ENCODE measurements around the gene FGB. TPM values are rescaled to one million over a fixed set of nuclear protein-coding genes. Genes with fewer than 3 reads are reported as not detected.

FGB gene
- total RNA-seq, 4 donors from 2014 or later: 17.9 to 40.2 TPM; not detected in 2

DNA sequence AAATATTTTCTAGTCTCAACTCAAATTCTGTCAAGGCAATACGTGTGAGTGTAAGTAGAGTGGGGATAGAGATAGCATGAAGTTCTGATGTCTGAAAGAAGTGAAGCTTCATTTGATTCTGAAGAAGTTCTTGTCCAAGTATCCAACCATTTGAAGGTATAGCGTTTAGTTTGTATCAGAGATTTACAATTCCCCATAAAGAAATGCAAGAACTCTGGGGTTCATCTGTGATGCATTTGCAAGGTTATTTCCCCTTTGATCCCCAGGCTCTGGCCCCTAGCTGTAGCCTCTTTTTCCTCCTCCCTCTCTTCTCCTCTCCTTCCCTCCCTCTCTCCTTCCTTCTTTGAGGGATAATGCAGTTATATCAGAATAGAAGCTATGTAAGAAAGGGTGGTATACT is 19.9 kb downstream of the FGB start:
- no peaks in the 10 kb centered on the region for H3K36me3 ChIP-seq
- intact Hi-C loops (cut with DNase I; ENCODE audit: low total_unique reads) (no loop called here), in situ Hi-C loops (cut with MboI; ENCODE audit: low sequenced_read_pairs in 4 of 4) (no loop called here)
- TF ChIP-seq POLR2A (IDR thresholded peaks at IDR 0.05): no peak
- TF ChIP-seq, protein P1, sequence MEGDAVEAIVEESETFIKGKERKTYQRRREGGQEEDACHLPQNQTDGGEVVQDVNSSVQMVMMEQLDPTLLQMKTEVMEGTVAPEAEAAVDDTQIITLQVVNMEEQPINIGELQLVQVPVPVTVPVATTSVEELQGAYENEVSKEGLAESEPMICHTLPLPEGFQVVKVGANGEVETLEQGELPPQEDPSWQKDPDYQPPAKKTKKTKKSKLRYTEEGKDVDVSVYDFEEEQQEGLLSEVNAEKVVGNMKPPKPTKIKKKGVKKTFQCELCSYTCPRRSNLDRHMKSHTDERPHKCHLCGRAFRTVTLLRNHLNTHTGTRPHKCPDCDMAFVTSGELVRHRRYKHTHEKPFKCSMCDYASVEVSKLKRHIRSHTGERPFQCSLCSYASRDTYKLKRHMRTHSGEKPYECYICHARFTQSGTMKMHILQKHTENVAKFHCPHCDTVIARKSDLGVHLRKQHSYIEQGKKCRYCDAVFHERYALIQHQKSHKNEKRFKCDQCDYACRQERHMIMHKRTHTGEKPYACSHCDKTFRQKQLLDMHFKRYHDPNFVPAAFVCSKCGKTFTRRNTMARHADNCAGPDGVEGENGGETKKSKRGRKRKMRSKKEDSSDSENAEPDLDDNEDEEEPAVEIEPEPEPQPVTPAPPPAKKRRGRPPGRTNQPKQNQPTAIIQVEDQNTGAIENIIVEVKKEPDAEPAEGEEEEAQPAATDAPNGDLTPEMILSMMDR (IDR thresholded peaks at IDR 0.05 in 4 of 5, conservative IDR thresholded peaks at IDR 0.05 in 1 of 5): no peak
- H3K27ac ChIP-seq: no peak overlapping the region
- ATAC-seq (no peak), DNase-seq (no peak)
- no peaks in the 10 kb centered on the region for H3K27me3 ChIP-seq
- H3K9me3 ChIP-seq: no peaks in the 10 kb centered on the region
- no peaks in the 10 kb centered on the region for H3K4me1 ChIP-seq
- no peak overlapping the region for H3K4me3 ChIP-seq

DNA sequence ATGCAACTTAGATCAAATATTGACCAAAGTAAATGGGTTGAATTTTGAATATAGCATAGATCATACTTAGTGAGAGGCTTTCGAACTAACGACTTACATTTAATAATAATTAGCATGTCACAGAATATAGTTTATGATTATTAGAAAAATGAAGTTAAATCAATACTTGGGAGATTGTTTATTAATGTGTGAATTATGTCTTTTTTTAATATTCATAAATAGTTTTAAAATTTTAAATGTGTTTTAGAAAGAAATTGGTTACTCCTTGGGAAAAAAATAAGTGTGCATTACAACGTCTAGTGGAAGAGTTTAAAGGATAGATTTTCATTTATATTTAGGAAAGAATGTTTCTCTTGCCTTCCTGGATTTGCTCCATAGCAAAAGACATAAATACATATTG is 20.4 kb downstream of the FGB start:
- DNase-seq (no peak), ATAC-seq (no peak)
- TF ChIP-seq POLR2A (IDR thresholded peaks at IDR 0.05): no peak
- in situ Hi-C loops (cut with MboI; ENCODE audit: low sequenced_read_pairs in 4 of 4): no loop called here
- no peaks in the 10 kb centered on the region for H3K4me1 ChIP-seq
- H3K27ac ChIP-seq: no peak overlapping the region
- intact Hi-C loops (cut with DNase I; ENCODE audit: low total_unique reads): no loop called here
- no peaks in the 10 kb centered on the region for H3K9me3 ChIP-seq
- no peaks in the 10 kb centered on the region for H3K36me3 ChIP-seq
- H3K4me3 ChIP-seq: no peak overlapping the region
- no peaks in the 10 kb centered on the region for H3K27me3 ChIP-seq

- intact Hi-C loops (cut with DNase I; ENCODE audit: low total_unique reads) (no loop called here), in situ Hi-C loops (cut with MboI; ENCODE audit: low sequenced_read_pairs in 4 of 4) (no loop called here)
- Histone ChIP-seq H3K36me3 (no peaks in the 10 kb centered on the region), H3K4me1 (no peaks in the 10 kb centered on the region), H3K27me3 (no peaks in the 10 kb centered on the region), H3K4me3 (no peak overlapping the region), H3K27ac (no peak overlapping the region), H3K9me3 (no peaks in the 10 kb centered on the region)
- no peak for DNase-seq
- TF ChIP-seq POLR2A (IDR thresholded peaks at IDR 0.05): no peak
- TF ChIP-seq, protein P1 (IDR thresholded peaks at IDR 0.05 in 4 of 5, conservative IDR thresholded peaks at IDR 0.05 in 1 of 5): no peak
- ATAC-seq: no peak
Measured at GRCh38 chr4:154583677-154584076, 20.9 kb downstream of the FGB start.

DNA sequence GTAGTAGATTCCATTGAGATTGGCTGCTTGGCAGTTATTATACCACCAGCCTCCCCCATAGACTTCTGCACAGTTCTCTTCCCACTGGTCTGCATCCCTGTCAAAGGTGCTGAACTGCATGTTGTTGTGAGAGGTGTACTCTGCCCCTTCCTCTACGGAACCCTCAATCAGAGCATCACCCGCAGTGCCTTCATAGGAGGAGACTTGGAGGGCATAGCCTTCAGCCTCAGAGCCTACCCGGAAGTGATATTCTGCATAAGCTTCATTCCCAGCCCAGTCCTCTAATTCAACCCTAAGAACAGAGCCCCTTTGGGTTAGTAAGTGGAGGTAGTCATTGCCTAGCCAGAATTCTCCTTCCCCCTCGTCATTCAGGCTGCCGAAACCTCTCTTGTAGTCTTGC is 21.4 kb downstream of the FGB start:
- no peaks in the 10 kb centered on the region for H3K36me3 ChIP-seq
- no peak overlapping the region for H3K4me3 ChIP-seq
- intact Hi-C loops (cut with DNase I; ENCODE audit: low total_unique reads) (no loop called here), in situ Hi-C loops (cut with MboI; ENCODE audit: low sequenced_read_pairs in 4 of 4) (no loop called here)
- peaks cover 0 to 3% (median 0%) of the 10 kb centered on the region in 3 donors for H3K27me3 ChIP-seq
- H3K4me1 ChIP-seq: no peaks in the 10 kb centered on the region
- DNase-seq: no peak
- no peak for ATAC-seq
- H3K27ac ChIP-seq: no peak overlapping the region
- no peak for TF ChIP-seq POLR2A (IDR thresholded peaks at IDR 0.05)
- TF ChIP-seq, protein P1 (IDR thresholded peaks at IDR 0.05 in 4 of 5, conservative IDR thresholded peaks at IDR 0.05 in 1 of 5): no peak
- H3K9me3 ChIP-seq: no peaks in the 10 kb centered on the region

DNA sequence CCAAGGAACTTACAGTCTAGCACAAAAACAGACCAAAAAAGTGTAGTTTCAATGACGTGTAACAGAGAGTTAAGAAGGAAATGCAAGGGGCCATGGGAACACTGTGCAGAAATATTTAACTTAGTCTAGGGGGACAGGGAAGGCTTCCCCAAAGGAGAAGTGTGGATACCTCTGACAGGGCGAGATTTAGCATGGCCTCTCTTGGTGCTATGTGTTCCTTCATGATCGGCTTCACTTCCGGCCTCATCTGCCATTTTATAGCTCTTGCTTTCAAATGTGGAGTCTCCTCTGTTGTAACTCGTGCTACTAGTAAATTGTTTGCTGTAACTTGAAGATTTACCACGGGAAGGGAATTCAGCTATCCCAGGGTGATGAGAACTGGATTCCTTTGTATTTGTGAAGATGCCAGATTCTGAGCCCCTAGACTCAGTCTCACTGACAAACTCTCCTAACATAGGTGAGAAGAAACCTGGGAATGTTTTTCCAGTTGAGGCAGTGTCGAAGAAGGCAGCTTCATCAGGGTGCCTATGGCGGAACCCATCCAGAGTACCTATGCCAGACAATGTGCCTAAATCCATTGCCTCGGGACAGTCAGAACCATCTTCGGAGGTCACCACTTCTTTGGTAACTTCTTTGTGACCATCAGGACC is 22.7 kb downstream of the FGB start:
- no peaks in the 10 kb centered on the region for H3K36me3 ChIP-seq
- no peak overlapping the region for H3K4me3 ChIP-seq
- H3K27me3 ChIP-seq: peaks cover 0 to 3% (median 0%) of the 10 kb centered on the region in 3 donors
- DNase-seq (no peak), ATAC-seq (no peak)
- no peak for TF ChIP-seq POLR2A (IDR thresholded peaks at IDR 0.05)
- TF ChIP-seq, protein P1 (IDR thresholded peaks at IDR 0.05 in 4 of 5, conservative IDR thresholded peaks at IDR 0.05 in 1 of 5): no peak
- no peaks in the 10 kb centered on the region for H3K9me3 ChIP-seq
- in situ Hi-C loops (cut with MboI; ENCODE audit: low sequenced_read_pairs in 4 of 4) (no loop called here), intact Hi-C loops (cut with DNase I; ENCODE audit: low total_unique reads) (no loop called here)
- no peak overlapping the region for H3K27ac ChIP-seq
- no peaks in the 10 kb centered on the region for H3K4me1 ChIP-seq

All from gastrocnemius medialis (tissue), 4 donors.